ENCODE results near the gene KRT36.

Gene KRT36

GRCh38 chr17:41489531-41489930 lies at the start of gene KRT36:
Gene KRT36, minus strand, starts transcription at chr17:41489910. Its CDS starts 46 bp downstream, at chr17:41489864.
- FAIRE-seq = no peak

- no peak for FAIRE-seq
Measured at GRCh38 chr17:41539071-41539492, 49.4 kb upstream of the KRT36 start.

GRCh38 chr17:41538565-41538991 lies 48.9 kb upstream of the KRT36 start:
- no peak for FAIRE-seq

- no peak for FAIRE-seq
Measured at GRCh38 chr17:41537990-41538389, 48.3 kb upstream of the KRT36 start.

- FAIRE-seq = no peak
Measured at GRCh38 chr17:41537614-41537954, 47.9 kb upstream of the KRT36 start.

- FAIRE-seq = no peak
Measured at GRCh38 chr17:41536741-41537613, 47.3 kb upstream of the KRT36 start.

GRCh38 chr17:41535764-41536481 lies 46.2 kb upstream of the KRT36 start:
- FAIRE-seq = no peak

GRCh38 chr17:41534899-41535546 lies 45.3 kb upstream of the KRT36 start:
- no peak for FAIRE-seq

- no peak for FAIRE-seq
Measured at GRCh38 chr17:41533613-41534012, 43.9 kb upstream of the KRT36 start.

GRCh38 chr17:41532947-41533570 lies 43.3 kb upstream of the KRT36 start:
- FAIRE-seq = no peak

- FAIRE-seq = no peak
Measured at GRCh38 chr17:41531993-41532392, 42.3 kb upstream of the KRT36 start.

GRCh38 chr17:41530062-41531048 lies 40.6 kb upstream of the KRT36 start:
- no peak for FAIRE-seq

GRCh38 chr17:41529491-41529915 lies 39.8 kb upstream of the KRT36 start:
- FAIRE-seq = no peak

- FAIRE-seq = no peak
Measured at GRCh38 chr17:41528959-41529353, 39.2 kb upstream of the KRT36 start.

GRCh38 chr17:41527063-41528023 lies 37.6 kb upstream of the KRT36 start:
- FAIRE-seq = no peak

GRCh38 chr17:41524261-41524660 lies 34.6 kb upstream of the KRT36 start:
- no peak for FAIRE-seq

GRCh38 chr17:41523787-41524186 lies 34.1 kb upstream of the KRT36 start:
- FAIRE-seq = no peak

GRCh38 chr17:41523225-41523593 lies 33.5 kb upstream of the KRT36 start:
- no peak for FAIRE-seq

- no peak for FAIRE-seq
Measured at GRCh38 chr17:41522301-41523224, 32.9 kb upstream of the KRT36 start.

Data from islet of Langerhans (tissue), 1 donor.